Measurements from ENCODE around the gene DYTN. TPM values are rescaled to one million over a fixed set of nuclear protein-coding genes. Genes with fewer than 3 reads are reported as not detected.
A peak's percentile ranks its signal among the peaks of the same experiment; 100 is the strongest.

The DYTN gene
- polyA plus RNA-seq, 3 donors: not detected

DNA sequence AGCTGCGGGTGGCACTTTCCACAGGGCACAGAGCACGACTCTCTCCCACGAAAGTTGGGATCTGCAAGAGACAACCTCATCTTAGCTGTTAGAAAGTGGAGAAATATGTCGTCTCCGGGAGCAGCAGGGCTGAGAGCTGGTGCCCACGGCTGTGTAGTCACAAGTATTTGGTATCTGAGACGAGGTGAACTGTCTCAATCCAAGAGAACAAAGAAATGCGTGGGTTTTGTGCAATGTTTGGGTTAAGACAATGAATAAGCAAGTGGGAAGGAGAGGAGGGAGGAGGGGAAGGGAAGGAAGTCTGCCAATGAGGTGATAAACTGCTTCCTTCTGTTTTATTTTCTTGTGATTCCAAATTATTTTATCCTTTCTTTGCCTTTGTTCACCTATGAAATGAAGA lies 18.0 kb downstream of the DYTN start:
- Histone ChIP-seq H3K4me1 (ENCODE audit: control insufficient read depth in 1 of 2, insufficient read depth in 2 of 2, low read length in 2 of 2) (peaks cover 6 to 7% of the 10 kb centered on the region in 2 donors), H3K27me3 (ENCODE audit: control insufficient read depth in 2 of 2, insufficient read depth in 2 of 2, low read length in 2 of 2) (no peaks in the 10 kb centered on the region), H2AFZ (ENCODE audit: insufficient read depth, low read depth, low read length, poor library complexity, severe bottlenecking) (peak overlapping the region; percentile 52), H3K36me3 (replicated peaks in 1 of 2; ENCODE audit: control insufficient read depth in 1 of 2, insufficient read depth in 2 of 2, low read length in 2 of 2) (no peaks in the 10 kb centered on the region), H3K79me2 (ENCODE audit: insufficient read depth, low read length) (no peaks in the 10 kb centered on the region), H3K4me3 (replicated peaks in 1 of 3; ENCODE audit: low read depth in 2 of 3, low read length in 3 of 3) (peak overlapping the region in 2 of 3 experiments; percentile 10 to 45), H3K9me3 (replicated peaks in 1 of 2; ENCODE audit: control insufficient read depth in 1 of 2, insufficient read depth in 1 of 2, low read length in 2 of 2) (no peaks in the 10 kb centered on the region), H3K9ac (ENCODE audit: insufficient read depth, low read length, poor library complexity, severe bottlenecking) (peak overlapping the region; percentile 28), H3K4me2 (replicated peaks; ENCODE audit: extremely low read depth, low read length, poor library complexity, severe bottlenecking) (peak overlapping the region; percentile 55), H3K27ac (ENCODE audit: low read depth in 1 of 2, low read length in 2 of 2) (no peak overlapping the region), H4K20me1 (ENCODE audit: insufficient read depth, low read length) (no peaks in the 10 kb centered on the region)
- H3K4me3 Mint-ChIP-seq: peak overlapping the region; percentile 57 to 91
- peak in 1 of 3 donors; percentile 7 for DNase-seq
- H3K9me3 Mint-ChIP-seq: no peaks in the 10 kb centered on the region
- H3K36me3 Mint-ChIP-seq: no peaks in the 10 kb centered on the region
- 0% methylated on average over 5 of the region's 8 CpGs for whole genome bisulfite sequencing (ENCODE audit: insufficient coverage)
- peaks cover 12% of the 10 kb centered on the region for H3K4me1 Mint-ChIP-seq
- H3K27ac Mint-ChIP-seq: peak overlapping the region in 1 of 7 donors; percentile 53
- H3K27me3 Mint-ChIP-seq (ENCODE audit: low read depth in 3 of 3): peaks cover 0 to 1% (median 0%) of the 10 kb centered on the region in 3 donors
- TF ChIP-seq, protein P1, sequence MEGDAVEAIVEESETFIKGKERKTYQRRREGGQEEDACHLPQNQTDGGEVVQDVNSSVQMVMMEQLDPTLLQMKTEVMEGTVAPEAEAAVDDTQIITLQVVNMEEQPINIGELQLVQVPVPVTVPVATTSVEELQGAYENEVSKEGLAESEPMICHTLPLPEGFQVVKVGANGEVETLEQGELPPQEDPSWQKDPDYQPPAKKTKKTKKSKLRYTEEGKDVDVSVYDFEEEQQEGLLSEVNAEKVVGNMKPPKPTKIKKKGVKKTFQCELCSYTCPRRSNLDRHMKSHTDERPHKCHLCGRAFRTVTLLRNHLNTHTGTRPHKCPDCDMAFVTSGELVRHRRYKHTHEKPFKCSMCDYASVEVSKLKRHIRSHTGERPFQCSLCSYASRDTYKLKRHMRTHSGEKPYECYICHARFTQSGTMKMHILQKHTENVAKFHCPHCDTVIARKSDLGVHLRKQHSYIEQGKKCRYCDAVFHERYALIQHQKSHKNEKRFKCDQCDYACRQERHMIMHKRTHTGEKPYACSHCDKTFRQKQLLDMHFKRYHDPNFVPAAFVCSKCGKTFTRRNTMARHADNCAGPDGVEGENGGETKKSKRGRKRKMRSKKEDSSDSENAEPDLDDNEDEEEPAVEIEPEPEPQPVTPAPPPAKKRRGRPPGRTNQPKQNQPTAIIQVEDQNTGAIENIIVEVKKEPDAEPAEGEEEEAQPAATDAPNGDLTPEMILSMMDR (IDR thresholded peaks at IDR 0.05): no peak
- intact Hi-C loops (cut with micrococcal nuclease): no loop called here

DNA sequence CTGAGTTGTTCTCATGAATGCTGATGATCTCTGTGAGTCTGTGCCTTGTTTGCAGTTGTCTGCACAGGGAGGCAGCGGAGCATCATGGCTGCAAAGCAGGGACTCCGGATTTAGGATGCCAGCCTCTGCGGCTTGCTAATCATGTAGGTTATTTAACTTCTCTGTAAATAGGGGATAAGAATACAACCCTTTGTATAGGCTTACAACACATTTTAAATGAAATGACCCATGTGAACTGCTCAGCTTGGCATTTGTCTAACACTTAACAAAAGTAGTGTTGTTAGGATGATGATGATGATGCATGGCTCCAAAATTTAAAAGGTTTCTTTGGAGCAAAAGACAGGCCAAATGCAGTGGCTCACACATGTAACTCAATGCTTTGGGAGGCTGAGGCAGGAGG lies 19.4 kb downstream of the DYTN start:
- Histone ChIP-seq H3K27me3 (ENCODE audit: control insufficient read depth in 2 of 2, insufficient read depth in 2 of 2, low read length in 2 of 2) (no peaks in the 10 kb centered on the region), H4K20me1 (ENCODE audit: insufficient read depth, low read length) (no peaks in the 10 kb centered on the region), H2AFZ (ENCODE audit: insufficient read depth, low read depth, low read length, poor library complexity, severe bottlenecking) (no peak overlapping the region), H3K9me3 (replicated peaks in 1 of 2; ENCODE audit: control insufficient read depth in 1 of 2, insufficient read depth in 1 of 2, low read length in 2 of 2) (no peaks in the 10 kb centered on the region), H3K4me3 (replicated peaks in 1 of 3; ENCODE audit: low read depth in 2 of 3, low read length in 3 of 3) (no peak overlapping the region), H3K36me3 (replicated peaks in 1 of 2; ENCODE audit: control insufficient read depth in 1 of 2, insufficient read depth in 2 of 2, low read length in 2 of 2) (no peaks in the 10 kb centered on the region), H3K79me2 (ENCODE audit: insufficient read depth, low read length) (no peaks in the 10 kb centered on the region), H3K4me1 (ENCODE audit: control insufficient read depth in 1 of 2, insufficient read depth in 2 of 2, low read length in 2 of 2) (peaks cover 6 to 7% of the 10 kb centered on the region in 2 donors), H3K9ac (ENCODE audit: insufficient read depth, low read length, poor library complexity, severe bottlenecking) (no peak overlapping the region), H3K27ac (ENCODE audit: low read depth in 1 of 2, low read length in 2 of 2) (no peak overlapping the region), H3K4me2 (replicated peaks; ENCODE audit: extremely low read depth, low read length, poor library complexity, severe bottlenecking) (no peak overlapping the region)
- Mint-ChIP-seq H3K9me3 (no peaks in the 10 kb centered on the region), H3K4me3 (no peak overlapping the region), H3K36me3 (no peaks in the 10 kb centered on the region), H3K27me3 (ENCODE audit: low read depth in 3 of 3) (peaks cover 0 to 1% (median 0%) of the 10 kb centered on the region in 3 donors), H3K27ac (no peak overlapping the region), H3K4me1 (peaks cover 12% of the 10 kb centered on the region)
- intact Hi-C loops (cut with micrococcal nuclease): loop anchor here in 1 of 2 donors (10.0 kb wide), 1 partner anchor 776 kb away; no protein-coding TSS in a partner anchor
- no peak for DNase-seq
- 100% methylated on average over 1 of the region's 3 CpGs for WGBS (ENCODE audit: insufficient coverage)
- TF ChIP-seq, protein P1 (IDR thresholded peaks at IDR 0.05): no peak
